HG03565 (cell line): ENCODE measurements around the gene SFMBT2.
"Not testable (repeated sequence)": the region's sequence is repeated elsewhere in the genome, so short reads cannot be mapped to it uniquely, and the experiment has no call there.

ENCODE experiments used
- ATAC-seq: cut with Tn5 transposase; IDR thresholded peaks from one replicate; pipeline ENCODE4 v1.9.1; 2021; ENCODE audit warnings: mild to moderate bottlenecking, moderate library complexity; ENCODE audit not compliant: unreplicated experiment

SFMBT2 gene

DNA sequence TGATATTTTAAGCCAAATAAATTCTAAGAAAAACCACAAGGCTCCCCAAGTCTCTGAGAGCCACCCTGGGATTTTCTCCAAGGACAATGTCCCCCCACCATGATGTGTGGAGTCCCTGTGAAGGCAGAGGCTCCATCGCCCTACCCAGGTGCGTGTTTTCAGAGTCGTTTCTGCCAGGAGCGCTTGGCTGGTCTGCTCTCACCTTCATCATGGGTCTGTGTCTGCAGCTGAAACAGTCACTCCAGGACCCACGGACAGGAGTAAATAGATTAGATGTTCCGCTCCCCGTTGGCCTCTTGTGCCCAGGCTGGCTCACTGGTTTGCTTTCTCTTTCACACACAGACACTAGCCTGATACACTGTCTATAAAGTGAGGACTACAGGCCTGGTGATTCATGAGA, 217.5 kb downstream of the SFMBT2 start:
- no peak for ATAC-seq

DNA sequence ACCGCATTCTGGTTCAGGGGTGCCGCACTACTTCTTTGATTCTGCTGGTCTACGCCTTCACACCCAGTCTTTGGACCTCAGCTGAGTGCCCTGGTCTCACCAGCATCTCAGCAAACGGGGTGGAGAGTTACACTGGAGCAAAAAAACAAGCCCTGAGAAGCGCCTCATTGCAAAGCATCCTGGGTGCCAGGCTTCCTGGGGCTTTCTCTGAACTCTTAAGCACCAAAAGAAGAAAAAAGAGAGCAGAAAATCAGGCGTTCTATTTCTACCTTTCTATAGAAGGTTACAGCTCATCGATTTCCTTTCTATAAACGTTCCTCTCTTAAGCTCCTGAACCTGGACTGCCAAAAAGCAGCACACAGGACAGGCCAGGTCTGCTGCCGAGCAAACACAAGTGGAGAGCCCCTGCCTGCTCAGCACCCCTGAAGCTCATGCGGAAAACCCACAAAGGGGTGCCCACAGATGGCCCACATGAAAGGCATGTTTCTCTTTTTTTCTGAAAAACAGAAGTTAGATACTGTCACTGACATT, 217.9 kb downstream of the SFMBT2 start:
- ATAC-seq, result no peak

DNA sequence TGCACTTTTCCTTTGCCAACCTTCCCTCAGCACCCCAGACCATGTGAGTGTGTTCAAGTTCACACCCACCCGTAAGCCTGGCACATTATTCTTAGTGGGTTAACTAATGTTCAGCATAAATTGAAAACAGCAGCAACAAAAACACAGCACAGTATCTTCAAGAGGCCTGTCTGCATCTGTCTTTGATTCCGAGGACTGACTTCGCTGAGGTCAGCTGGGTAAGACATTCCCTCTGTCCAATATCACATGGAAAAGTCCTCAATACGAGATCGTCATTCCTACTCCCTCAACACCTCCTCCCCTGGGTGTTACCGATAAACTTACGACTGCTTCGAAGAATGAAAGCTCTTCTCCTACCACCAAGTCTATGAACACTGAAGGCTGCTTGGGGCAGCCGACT, 218.8 kb downstream of the SFMBT2 start:
- no peak for ATAC-seq

DNA sequence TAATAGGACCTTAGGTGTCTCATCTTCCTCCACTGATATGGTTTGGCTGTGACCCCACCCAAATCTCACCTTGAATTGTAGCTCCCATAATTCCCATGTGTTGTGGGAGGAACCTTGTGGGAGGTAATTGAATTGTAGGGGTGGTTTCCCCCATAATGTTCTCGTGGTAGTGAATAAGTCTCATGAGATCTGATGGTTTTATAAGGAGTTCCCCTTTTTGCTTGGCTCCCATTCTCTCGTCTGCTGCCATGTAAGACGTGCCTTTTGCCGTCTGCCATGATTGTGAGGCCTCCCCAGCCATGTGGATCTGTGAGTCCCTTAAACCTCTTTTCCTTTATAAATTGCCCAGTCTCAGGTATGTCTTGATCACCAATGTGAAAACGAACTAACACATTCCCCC, 220.1 kb downstream of the SFMBT2 start:
- not testable (repeated sequence) for ATAC-seq

DNA sequence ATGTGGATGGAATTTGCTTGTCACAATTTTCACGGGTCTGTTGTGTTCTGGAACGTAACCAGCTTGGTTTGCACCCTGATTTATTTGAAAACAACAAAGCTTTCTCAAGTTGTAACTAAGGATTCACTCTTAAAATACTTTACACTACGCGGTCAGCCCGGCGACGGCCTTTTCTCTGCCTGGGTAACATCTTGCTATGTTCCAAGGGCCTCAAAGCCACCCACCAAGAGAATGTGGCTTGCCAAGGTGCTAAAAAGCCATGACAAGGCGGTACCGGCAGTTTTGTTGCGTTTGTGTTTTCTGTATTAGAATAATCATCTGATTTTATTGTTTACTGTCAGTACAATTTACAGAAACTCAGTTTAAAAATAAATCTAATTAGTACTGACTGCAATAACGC, 220.9 kb downstream of the SFMBT2 start:
- no peak for ATAC-seq

DNA sequence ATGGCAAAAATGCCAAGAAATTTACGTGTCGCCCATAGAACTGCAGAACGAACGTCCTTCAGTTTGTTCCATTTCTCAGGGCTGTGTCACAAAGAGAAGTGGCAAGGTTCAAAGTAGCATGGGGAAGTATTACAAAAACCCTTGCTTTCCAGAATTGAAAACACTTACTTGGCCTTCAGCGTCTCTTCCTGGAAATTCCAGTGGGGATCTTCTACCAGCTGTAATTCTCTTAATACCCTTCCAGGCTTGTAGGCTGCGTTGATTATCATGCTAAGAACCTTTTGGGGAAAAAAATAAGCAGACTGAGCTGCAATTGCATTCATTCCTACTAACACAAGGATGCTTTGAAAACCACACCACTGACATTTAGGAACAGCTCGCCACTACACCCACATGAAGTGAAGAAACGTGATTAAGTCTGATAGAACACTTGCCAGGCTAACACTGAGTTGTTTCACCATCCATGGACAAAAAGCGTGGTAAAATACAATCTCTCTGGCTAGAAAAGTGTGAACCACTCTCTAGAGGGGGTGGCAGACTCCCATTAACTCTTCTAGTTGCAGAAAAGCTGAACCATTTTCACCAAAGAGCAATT, 222.3 kb downstream of the SFMBT2 start:
- ATAC-seq, result no peak

DNA sequence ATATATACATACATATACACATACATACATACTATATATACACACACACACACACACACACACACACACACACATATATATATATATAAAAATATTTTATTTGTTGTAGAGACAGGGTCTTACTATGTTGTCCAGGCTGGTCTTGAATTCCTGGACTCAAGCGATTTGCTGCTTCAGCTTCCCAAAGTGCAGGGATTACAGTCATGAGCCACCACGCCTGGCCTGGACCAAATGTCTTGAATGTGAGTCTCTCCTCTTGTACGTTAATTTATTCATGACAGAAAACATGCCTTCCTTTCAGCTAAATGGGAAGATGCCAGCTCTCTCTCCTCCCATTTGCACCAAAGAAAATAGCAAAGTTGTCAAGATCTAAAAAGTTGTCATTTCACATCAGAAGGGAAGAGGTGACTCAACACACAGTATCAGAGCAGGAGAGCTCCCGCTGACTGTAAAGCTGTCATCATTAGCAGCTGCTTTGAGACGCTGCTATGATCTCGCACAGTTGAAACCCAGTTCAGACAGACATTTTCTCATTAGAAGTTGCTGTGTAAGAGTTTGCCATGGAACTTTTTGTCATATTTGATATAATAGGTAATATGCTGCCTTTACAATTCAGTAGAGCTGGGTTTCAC, 224.3 kb downstream of the SFMBT2 start:
- ATAC-seq, result no peak

DNA sequence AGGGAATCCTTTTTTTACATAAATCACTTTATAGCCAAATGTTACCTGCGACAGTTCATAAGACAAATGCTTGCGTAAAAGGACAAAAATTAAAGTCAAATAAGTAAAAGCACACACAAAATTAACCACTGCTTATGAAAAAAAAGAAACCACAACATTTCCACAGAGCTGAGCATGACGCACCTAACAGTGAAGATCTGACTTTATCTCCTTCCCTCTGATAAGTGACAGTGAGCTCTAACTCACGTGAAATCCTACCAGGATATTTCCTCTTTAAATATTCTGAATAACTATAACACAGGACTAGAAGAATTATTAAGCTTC, 225.5 kb downstream of the SFMBT2 start:
- ATAC-seq, result no peak

DNA sequence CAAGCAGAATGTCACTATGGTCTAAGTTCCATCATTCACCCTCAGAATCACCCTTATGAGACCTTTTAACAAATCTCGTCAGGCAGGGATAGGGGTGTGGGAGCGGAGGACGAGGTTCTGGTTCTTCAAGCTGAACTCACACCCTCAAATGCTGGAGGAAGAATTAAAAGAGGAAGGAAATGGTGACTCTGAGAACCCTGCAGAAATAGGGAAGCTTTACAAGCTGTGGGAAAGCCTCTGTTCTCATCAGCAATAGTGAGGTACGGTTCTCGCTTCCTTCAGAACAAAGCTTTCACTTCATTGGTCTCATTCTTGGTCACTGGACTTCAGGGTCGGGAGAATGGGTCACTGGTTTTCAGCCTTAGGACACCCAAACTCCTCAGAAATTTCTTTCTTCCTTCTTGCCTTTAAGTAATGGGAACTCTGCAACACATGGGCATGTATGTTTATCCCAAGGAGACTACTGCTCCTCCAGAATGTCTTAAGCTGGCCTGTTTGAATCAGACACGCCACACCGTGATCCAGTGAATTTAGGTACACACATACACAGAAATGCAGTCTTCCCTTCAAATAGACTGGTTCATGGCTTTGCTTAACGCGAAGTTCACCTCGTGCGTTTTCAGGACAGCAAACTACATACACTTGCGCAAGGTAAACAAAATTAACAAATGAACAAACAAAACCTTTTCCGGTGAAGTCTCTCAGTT, 226.0 kb downstream of the SFMBT2 start:
- no peak for ATAC-seq

DNA sequence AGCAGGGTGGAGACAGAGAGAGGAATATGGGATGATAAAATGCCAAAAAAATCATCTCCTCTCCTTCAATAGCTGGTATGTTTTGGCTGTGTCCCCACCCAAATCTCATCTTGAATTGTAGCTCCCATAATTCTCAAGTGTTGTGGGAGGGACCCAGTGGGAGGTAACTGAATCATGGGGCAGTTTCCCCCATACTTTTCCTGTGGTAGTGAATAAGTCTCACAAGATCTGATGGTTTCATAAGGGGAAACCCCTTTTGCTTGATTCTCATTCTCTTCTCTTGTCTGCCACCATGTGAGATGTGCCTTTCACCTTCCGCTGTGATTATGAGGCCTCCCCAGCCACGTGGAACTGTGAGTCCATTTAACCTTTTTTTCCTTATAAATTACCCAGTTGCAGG, 226.7 kb downstream of the SFMBT2 start:
- ATAC-seq, result not testable (repeated sequence)

DNA sequence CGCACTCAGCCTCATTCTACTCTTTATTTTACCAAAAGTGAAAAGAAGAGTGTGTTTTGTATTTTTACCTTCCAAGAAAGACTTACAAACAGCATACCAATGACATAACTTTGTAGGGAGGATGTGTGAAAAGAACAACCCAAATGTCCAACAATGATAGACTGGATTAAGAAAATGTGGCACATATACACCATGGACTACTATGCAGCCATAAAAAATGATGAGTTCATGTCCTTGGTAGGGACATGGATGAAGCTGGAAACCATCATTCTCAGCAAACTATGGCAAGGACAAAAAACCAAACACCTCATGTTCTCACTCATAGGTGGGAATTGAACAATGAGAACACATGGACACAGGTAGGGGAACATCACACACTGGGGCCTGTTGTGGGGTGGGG, 228.5 kb downstream of the SFMBT2 start:
- not testable (repeated sequence) for ATAC-seq

DNA sequence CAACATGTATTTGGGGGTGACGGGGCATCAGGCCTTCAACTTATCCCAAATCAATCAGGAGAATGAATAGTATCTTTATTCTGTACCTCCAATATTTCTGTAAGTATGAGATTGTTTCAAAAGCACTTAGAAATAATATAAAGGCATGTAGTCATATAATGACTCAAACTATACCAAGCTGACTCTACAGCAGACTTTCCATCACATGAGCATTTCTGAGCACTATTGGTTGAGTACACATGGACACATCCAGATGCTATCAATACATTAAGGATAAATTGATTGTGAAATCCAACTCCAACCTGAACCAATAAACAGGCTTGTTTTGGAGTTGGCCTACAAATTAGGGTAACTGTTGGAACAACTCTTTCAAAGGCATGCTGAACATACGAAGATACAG, 229.4 kb downstream of the SFMBT2 start:
- no peak for ATAC-seq

DNA sequence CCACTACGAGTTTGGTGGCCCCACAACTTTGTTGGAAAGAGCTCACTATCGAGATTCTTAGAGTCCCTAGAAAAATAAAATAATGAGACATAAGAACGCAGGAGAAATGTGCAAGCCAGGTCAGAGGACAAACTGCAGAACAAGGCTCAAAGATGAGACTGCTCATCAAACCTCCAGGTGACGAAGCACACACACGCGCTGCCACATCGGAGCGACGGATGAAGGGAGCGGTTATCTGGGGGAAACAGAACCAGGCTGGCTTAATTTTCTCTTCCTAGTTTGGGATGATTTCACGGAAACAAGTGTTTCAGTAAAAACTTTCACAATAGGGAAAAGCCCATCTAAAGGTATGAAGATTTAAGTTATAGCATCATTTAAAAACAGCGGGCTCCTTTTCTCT, 231.3 kb downstream of the SFMBT2 start:
- no peak for ATAC-seq

DNA sequence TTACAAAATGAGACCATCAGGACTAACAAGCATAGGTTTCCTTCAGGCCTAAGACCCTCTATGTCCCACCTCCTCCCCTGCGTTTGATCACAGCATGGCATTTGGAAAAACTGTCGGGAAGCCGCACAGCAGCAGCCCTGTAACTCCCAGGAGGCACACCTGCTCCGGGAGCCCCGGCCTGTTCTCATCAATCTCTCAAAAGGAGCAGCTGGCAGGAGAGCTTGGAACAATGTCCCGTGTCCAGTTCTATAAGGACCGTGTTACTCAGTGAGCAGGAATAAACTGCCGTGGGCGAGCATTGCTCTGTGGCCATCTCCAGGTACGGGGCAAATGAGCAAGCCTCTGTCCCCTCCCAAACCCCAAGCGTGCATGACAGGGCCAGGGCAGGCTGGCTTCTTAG, 236.9 kb downstream of the SFMBT2 start:
- ATAC-seq, result no peak

DNA sequence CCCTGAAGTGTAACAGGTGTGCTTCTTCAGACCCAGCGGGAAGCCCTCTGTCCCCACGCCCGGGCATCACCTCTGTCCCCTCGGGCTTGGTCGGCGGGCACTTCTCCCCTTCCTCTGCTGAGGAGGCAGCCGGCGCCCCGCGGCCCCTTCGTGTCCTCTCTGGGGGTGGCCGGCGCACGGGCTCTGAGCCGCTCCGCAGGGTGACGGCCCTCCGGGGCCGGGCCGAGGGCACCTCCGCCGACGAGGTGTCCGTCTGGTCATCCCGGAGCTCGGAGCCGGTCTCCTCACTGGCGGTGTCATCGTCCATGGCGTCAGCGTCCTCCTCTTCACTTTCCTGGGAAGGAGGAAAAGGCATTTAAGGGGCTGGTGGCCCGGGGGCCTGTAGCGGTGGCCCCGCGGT, 239.0 kb downstream of the SFMBT2 start:
- ATAC-seq, result no peak

DNA sequence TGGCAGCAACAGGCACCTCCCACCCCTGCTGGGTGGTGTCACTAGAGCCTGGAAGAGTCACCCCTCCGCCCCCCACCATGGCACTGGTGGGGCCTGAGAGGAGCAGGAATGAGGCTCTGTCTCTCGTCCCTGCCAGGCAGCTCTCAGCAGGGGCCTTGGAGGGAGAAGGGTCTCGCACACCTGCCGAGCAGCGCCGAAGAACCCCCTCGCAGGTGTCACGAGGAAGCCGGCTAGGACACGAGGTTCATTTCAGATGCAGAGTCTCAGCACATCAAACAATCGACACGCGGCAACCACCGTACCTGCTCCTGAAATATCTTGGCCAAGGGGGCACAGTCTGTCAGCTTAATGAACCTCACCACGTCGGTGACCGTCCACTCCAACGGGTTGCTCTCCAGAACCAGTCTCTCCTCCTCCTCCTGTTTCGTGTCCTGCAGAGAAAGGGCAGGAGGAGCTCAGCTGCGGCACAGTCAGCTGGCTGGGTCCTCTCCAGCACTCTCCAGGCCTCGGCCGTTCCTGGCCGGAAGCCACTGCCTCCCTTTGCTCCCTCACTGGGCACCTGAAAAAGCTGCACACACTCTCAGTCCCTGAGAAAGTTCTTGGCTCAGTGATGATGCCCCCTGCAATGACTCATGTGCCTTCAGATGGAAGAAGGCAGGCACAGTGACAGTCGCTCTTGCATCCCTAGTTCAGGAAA, 240.1 kb downstream of the SFMBT2 start:
- no peak for ATAC-seq

DNA sequence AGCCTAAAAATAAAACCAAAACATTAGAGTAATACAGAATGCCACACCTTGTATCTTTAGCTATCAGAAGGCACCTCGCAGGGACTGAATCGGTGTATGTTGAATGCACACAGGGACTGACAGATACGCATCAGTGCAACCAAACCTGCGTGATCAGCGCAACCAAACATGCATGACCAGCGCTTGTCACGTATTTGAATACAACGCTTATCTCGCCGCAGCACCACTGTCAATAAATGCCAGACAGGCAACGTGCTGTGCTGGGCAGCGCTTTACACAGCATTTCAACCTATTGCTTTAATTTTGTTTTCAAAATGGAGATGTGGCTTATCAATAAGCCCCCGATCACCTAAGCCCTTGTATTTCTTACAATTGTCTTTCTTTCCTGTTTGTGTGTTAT, 242.4 kb downstream of the SFMBT2 start:
- no peak for ATAC-seq

DNA sequence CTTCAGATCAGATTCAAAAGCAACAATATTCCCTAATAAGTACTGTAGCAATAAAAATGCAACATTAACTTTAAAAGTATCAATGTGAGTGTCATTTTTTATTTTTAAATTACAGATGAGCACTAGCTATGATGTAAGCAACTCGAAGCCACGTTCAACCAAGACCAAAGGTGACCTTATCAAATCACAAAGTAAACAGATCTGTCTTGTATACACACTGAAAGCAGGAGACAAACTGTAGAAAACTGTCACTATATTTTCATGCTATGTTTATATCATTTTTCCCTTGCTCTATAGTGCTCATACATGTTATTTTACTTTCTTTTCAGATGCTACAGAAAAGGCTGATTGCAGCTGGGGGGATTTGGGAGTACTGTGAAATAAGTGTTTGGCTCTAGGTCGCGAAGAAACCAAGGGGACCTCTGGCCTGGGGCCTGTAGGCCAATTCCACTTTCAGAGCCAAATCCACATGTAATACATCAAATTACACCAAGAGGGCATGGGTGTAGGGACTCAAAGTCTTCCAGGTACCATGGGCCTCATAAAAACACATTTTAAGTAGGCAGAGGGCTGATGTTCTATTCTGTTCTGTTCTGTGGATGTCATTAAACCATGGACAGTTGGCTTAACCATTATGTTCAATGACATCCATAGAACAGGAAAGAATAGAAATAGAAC, 245.2 kb downstream of the SFMBT2 start:
- ATAC-seq, result no peak

DNA sequence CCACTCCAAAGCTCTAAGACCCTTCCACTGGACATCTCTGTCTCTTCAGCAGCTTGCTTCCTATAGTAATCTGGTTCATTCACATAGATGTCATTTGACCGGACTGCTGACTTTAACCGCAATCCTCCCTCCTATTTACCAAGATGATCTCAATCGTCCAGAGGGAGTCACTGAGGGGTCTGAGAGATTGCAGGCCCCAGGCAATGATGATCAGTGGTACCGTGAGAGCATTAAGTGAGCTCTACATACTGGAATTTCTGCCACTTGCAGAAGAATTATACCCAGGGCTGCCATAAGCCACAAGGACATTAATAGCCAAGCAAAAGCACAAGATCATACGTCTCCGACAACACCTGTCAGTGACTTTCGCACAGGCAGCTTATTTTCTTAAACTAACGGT, 245.9 kb downstream of the SFMBT2 start:
- no peak for ATAC-seq

DNA sequence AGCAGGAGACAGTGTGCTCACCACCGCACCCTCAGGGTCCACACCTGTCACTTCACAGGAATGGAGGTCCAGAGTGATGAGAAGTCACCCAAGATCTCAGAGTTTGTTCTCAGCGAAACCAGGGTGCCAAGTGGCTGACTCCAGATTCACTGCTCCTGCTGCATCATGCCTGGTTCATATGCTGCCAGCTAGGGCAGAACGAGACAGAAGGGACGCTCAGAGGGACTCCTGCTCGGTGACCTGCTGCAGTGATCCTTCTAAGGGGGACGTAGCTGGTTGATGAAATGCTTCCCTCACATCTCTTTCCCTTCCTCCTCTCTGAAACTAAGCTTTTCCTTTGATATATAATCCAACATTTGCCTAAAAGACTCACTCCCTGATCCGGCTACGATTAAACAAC, 248.5 kb downstream of the SFMBT2 start:
- ATAC-seq, result no peak
